ENCODE measurements around the gene CMBL.

DNA sequence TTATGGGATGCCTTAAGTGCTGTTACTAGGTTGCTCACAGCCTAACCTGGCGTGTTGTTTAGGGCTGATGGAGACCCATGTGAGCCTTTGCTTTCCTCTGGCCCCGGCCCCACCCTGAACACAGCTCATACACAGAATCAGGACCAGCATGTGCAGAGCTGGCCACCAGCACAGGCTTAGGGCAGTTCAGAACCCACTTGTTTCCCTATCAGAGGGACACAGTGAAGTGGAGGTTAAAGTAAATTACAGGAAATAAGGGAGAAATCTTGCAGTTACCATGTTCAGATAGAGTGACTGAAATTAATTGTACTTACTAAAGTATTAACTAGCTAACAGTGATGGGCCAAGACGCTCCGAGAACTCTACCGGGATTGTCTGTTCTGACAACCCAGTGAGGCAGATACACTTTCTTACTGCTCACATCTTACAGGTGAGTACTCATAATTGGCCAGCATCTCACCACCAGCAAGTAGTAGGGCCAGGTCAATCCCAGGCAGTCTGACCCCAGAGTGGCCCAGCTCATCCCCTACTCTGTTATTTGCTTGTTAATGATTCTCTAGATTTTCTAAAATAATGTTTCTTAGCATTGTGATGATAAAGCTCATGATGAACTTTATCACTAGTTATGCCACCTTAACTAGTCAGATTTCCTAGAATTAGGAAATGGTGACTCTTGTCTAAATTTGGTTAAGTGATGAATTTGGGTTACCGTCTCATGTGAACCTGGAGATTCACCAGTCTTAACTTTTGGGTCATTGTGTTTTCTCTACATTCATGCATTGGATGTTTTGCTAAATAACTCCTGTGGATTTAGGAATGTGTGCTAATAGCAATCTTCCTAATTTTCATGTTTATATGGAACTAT, 42.2 kb downstream of the CMBL start:
- TF ChIP-seq POLR2A (IDR thresholded peaks at IDR 0.05), result no peak
- TF ChIP-seq, protein P1, sequence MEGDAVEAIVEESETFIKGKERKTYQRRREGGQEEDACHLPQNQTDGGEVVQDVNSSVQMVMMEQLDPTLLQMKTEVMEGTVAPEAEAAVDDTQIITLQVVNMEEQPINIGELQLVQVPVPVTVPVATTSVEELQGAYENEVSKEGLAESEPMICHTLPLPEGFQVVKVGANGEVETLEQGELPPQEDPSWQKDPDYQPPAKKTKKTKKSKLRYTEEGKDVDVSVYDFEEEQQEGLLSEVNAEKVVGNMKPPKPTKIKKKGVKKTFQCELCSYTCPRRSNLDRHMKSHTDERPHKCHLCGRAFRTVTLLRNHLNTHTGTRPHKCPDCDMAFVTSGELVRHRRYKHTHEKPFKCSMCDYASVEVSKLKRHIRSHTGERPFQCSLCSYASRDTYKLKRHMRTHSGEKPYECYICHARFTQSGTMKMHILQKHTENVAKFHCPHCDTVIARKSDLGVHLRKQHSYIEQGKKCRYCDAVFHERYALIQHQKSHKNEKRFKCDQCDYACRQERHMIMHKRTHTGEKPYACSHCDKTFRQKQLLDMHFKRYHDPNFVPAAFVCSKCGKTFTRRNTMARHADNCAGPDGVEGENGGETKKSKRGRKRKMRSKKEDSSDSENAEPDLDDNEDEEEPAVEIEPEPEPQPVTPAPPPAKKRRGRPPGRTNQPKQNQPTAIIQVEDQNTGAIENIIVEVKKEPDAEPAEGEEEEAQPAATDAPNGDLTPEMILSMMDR (IDR thresholded peaks at IDR 0.05), result no peak
